Left lung (tissue), 10 donors: Measurements from ENCODE around the gene ST7. TPM values are rescaled to one million over a fixed set of nuclear protein-coding genes. Genes with fewer than 3 reads are reported as not detected.

Source experiments
- ATAC-seq: fragments of 200-7000 bp; cut with Tn5 transposase; one replicate; pipeline ENCODE4 v1.9.1; 2020; ENCODE audit warnings: moderate library complexity
- DNase-seq, 4 donors: peaks; one replicate each; pipeline ENCODE4 v3.0.0-alpha.2; 2013 to 2020
- H3K27ac ChIP-seq, 2 donors: fragments of 200-600 bp; sonication (generic) in 1 of 2; one replicate each; pipeline versions ENCODE4 v1.5.0 to v1.8.0; 2020 to 2021
- H3K27me3 ChIP-seq, 2 donors: fragments of 200-600 bp; sonication (generic) in 1 of 2; one replicate each; pipeline versions ENCODE4 v1.5.0 to v1.8.0; 2020 to 2021
- H3K36me3 ChIP-seq, 2 donors: fragments of 200-600 bp; sonication (generic) in 1 of 2; one replicate each; pipeline versions ENCODE4 v1.5.0 to v1.8.0; 2020 to 2021
- H3K4me1 ChIP-seq, 2 donors: fragments of 200-600 bp; one replicate each; pipeline ENCODE4 v1.8.0; 2021
- H3K4me3 ChIP-seq, 2 donors: fragments of 200-600 bp; sonication (generic) in 1 of 2; one replicate each; pipeline versions ENCODE4 v1.5.0 to v1.8.0; 2020 to 2021; ENCODE audit warnings: mild to moderate bottlenecking in 1 of 2
- H3K9me3 ChIP-seq, 2 donors: fragments of 200-600 bp; sonication (generic) in 1 of 2; one replicate each; pipeline versions ENCODE4 v1.5.0 to v1.8.0; 2020 to 2021
- CTCF ChIP-seq, 2 donors: fragments of 200-600 bp; sonication (generic) in 1 of 2; IDR thresholded peaks; one replicate each; pipeline versions ENCODE4 v1.5.0 to v1.8.0; 2021; ENCODE audit warnings: antibody characterized with exemption in 2 of 2
- intact Hi-C, 2 donors: fragments of 100-400 bp; cut with DNase I; formaldehyde crosslinking; loops; one replicate each; pipeline versions ENCODE4 v1.11.2 to v1.14.2; 2022
- microRNA-seq, 2 donors: library from miRNA; unstranded; fragments of <30 nt; microRNA quantifications; one replicate each; pipeline ENCODE4, GENCODE V29; 2019
- polyA plus RNA-seq, 6 donors: library from polyadenylated mRNA; unstranded; fragments of 120-200 nt; gene quantifications; one replicate each; pipeline ENCODE4 v1.2.1, GENCODE V29; 2013; ENCODE audit not compliant: insufficient read length in 6 of 6
- total RNA-seq, 2 donors: library from RNA; stranded (reverse); fragmentation: NEBNext Ultra II Directional; extraction: Animal tissue kit (Norgen Biotek cat#: 25700); gene quantifications; one replicate each; pipeline ENCODE4 v1.2.1, GENCODE V29; 2021
- donor health status: DM: no; HTN: yes; CAD: no.
- donor health status: DM: no; HTN: no; CAD: no.

ST7 gene
- total and polyA plus RNA-seq, 8 donors = 36.3 to 60.6 (median 48.4) TPM

- no peaks in the 10 kb centered on the region for H3K27me3 ChIP-seq
- no peak overlapping the region for H3K27ac ChIP-seq
- ATAC-seq (no peak), DNase-seq (no peak)
- H3K4me1 ChIP-seq = peaks cover 0 to 6% of the 10 kb centered on the region in 2 donors
- no peaks in the 10 kb centered on the region for H3K9me3 ChIP-seq
- TF ChIP-seq CTCF (IDR thresholded peaks at IDR 0.05) = no peak
- intact Hi-C loops = no loop called here
- H3K4me3 ChIP-seq = no peak overlapping the region
- H3K36me3 ChIP-seq = no peaks in the 10 kb centered on the region
Observed at GRCh38 chr7:117273814-117274225, 320.5 kb downstream of the ST7 start.

GRCh38 chr7:117274951-117275350 lies 321.6 kb downstream of the ST7 start:
- DNase-seq = no peak
- no peaks in the 10 kb centered on the region for H3K36me3 ChIP-seq
- H3K4me1 ChIP-seq = peaks cover 0 to 2% of the 10 kb centered on the region in 2 donors
- ATAC-seq = no peak
- H3K4me3 ChIP-seq = no peak overlapping the region
- no peaks in the 10 kb centered on the region for H3K27me3 ChIP-seq
- no peaks in the 10 kb centered on the region for H3K9me3 ChIP-seq
- H3K27ac ChIP-seq = no peak overlapping the region
- intact Hi-C loops = no loop called here
- no peak for TF ChIP-seq CTCF (IDR thresholded peaks at IDR 0.05)

- intact Hi-C loops = no loop called here
- TF ChIP-seq CTCF (IDR thresholded peaks at IDR 0.05) = no peak
- Histone ChIP-seq H3K36me3 (no peaks in the 10 kb centered on the region), H3K27ac (no peak overlapping the region), H3K4me1 (peaks cover 0 to 13% of the 10 kb centered on the region in 2 donors), H3K4me3 (no peak overlapping the region), H3K9me3 (no peaks in the 10 kb centered on the region), H3K27me3 (no peaks in the 10 kb centered on the region)
- ATAC-seq (no peak), DNase-seq (no peak)
Observed at GRCh38 chr7:117277576-117277975, 324.3 kb downstream of the ST7 start.

- Histone ChIP-seq H3K36me3 (no peaks in the 10 kb centered on the region), H3K4me3 (no peak overlapping the region), H3K4me1 (peaks cover 0 to 13% of the 10 kb centered on the region in 2 donors), H3K27ac (no peak overlapping the region), H3K27me3 (no peaks in the 10 kb centered on the region), H3K9me3 (no peaks in the 10 kb centered on the region)
- no peak for TF ChIP-seq CTCF (IDR thresholded peaks at IDR 0.05)
- intact Hi-C loops = no loop called here
- no peak for DNase-seq
- ATAC-seq = no peak
Observed at GRCh38 chr7:117278040-117278439, 324.7 kb downstream of the ST7 start.

GRCh38 chr7:117279203-117279602 lies 325.9 kb downstream of the ST7 start:
- no peak overlapping the region for H3K27ac ChIP-seq
- no peak for DNase-seq

More at GRCh38 chr7:117279203-117279602, 325.9 kb downstream of the ST7 start:
- no peaks in the 10 kb centered on the region for H3K27me3 ChIP-seq
- H3K9me3 ChIP-seq = no peaks in the 10 kb centered on the region
- intact Hi-C loops = no loop called here
- H3K4me1 ChIP-seq = peaks cover 0 to 13% of the 10 kb centered on the region in 2 donors
- no peak overlapping the region for H3K4me3 ChIP-seq
- H3K36me3 ChIP-seq = no peaks in the 10 kb centered on the region
- ATAC-seq = no peak
- TF ChIP-seq CTCF (IDR thresholded peaks at IDR 0.05) = no peak

Small RNAs within 50 kb of the gene (microRNA-seq; reads per million reads assigned to microRNA genes)
- gene MIR6132 = 0 to 0.41 reads per million in 2 donors

Other genes with a start within 250 kb of the ST7 start
- gene CAPZA2, start 90.9 kb upstream of the ST7 start, total RNA-seq = 100 to 1,000 TPM; 234 to 286 TPM
- gene CAPZA2, start 90.9 kb upstream of the ST7 start, polyA plus RNA-seq = 100 to 1,000 TPM; 129 to 163 (median 144) TPM